ENCODE data around the gene ZNF318. TPM values are rescaled to one million over a fixed set of nuclear protein-coding genes. Genes with fewer than 3 reads are reported as not detected.

The ZNF318 gene
- total RNA-seq, 6 experiments from 2014 or later = 11.1 to 13.3 (median 11.8) TPM

DNA sequence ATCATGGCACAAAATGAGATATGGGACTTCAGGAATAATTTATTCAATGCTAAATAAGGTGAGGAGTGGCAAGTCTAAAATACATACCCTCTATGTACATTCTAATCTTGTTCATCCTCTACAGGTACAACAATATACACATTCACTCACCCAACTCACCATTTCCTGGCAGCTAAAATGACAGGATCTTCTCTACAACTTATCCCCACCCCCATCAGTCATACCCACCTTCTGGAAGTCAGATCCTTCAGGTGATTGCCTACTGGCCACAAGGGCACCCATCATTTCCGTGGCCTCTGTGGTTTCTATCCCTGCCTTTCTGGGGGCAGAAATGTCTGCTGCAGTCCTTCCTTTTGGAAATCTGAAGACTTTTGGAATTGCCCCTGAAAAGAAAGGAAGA lies 38.0 kb downstream of the ZNF318 start:
- H3K27ac Mint-ChIP-seq = no peak overlapping the region
- TF ChIP-seq, protein P1, sequence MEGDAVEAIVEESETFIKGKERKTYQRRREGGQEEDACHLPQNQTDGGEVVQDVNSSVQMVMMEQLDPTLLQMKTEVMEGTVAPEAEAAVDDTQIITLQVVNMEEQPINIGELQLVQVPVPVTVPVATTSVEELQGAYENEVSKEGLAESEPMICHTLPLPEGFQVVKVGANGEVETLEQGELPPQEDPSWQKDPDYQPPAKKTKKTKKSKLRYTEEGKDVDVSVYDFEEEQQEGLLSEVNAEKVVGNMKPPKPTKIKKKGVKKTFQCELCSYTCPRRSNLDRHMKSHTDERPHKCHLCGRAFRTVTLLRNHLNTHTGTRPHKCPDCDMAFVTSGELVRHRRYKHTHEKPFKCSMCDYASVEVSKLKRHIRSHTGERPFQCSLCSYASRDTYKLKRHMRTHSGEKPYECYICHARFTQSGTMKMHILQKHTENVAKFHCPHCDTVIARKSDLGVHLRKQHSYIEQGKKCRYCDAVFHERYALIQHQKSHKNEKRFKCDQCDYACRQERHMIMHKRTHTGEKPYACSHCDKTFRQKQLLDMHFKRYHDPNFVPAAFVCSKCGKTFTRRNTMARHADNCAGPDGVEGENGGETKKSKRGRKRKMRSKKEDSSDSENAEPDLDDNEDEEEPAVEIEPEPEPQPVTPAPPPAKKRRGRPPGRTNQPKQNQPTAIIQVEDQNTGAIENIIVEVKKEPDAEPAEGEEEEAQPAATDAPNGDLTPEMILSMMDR (IDR thresholded peaks at IDR 0.05) = no peak
- DNase-seq = no peak
- no peak overlapping the region for H3K4me3 Mint-ChIP-seq
- H3K27me3 Mint-ChIP-seq (ENCODE audit: insufficient read depth) = peaks cover 2% of the 10 kb centered on the region
- no peaks in the 10 kb centered on the region for H3K36me3 Mint-ChIP-seq (ENCODE audit: low read depth)
- no peaks in the 10 kb centered on the region for H3K9me3 Mint-ChIP-seq
- H3K4me1 Mint-ChIP-seq (ENCODE audit: low read depth) = no peaks in the 10 kb centered on the region

DNA sequence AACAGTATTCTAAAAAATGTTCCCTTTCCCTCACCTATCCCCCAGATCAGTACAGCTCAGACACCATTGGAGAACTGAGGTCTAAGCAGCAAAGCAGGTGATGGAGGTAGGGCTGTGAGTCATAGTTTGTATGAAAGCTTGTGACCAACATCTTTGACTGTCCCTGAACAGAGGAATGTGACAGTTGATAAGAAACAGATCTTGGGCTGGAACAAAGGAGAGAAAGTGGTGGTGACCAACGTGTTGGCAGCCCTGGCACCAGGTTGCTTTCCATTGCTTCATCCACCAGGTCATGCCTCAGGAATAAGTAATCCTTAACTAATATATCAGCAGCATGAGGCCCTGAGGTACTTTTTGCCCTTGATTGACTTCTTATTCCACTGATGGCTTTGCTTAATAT lies 40.9 kb downstream of the ZNF318 start:
- TF ChIP-seq, protein P1 (IDR thresholded peaks at IDR 0.05) = no peak
- Mint-ChIP-seq H3K27me3 (ENCODE audit: insufficient read depth) (peaks cover 5% of the 10 kb centered on the region), H3K4me1 (ENCODE audit: low read depth) (no peaks in the 10 kb centered on the region), H3K4me3 (no peak overlapping the region), H3K9me3 (no peaks in the 10 kb centered on the region), H3K27ac (no peak overlapping the region), H3K36me3 (ENCODE audit: low read depth) (no peaks in the 10 kb centered on the region)
- DNase-seq = no peak

DNA sequence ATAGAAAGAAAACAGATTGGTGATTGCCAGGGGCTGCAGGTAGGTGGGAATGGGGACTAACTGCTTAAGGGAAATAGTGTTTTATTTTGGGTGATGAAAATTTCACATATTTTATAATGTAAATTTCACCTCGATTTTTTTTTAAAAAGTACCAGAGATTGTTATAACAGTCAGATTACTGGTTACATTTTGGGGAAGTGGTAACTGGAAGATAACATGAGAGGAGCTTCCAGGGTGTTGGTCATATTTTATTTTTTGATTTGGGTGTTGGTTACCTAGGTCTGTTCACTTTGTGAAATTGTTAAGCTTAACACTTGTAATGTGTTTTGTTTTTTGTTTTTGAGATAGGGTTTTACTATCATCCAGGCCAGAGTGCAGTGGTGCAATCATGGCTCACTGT lies 43.6 kb downstream of the ZNF318 start:
- Mint-ChIP-seq H3K9me3 (no peaks in the 10 kb centered on the region), H3K4me3 (no peak overlapping the region), H3K27ac (no peak overlapping the region), H3K4me1 (ENCODE audit: low read depth) (no peaks in the 10 kb centered on the region), H3K36me3 (ENCODE audit: low read depth) (no peaks in the 10 kb centered on the region), H3K27me3 (ENCODE audit: insufficient read depth) (peaks cover 3% of the 10 kb centered on the region)
- TF ChIP-seq, protein P1 (IDR thresholded peaks at IDR 0.05) = no peak
- DNase-seq = no peak

DNA sequence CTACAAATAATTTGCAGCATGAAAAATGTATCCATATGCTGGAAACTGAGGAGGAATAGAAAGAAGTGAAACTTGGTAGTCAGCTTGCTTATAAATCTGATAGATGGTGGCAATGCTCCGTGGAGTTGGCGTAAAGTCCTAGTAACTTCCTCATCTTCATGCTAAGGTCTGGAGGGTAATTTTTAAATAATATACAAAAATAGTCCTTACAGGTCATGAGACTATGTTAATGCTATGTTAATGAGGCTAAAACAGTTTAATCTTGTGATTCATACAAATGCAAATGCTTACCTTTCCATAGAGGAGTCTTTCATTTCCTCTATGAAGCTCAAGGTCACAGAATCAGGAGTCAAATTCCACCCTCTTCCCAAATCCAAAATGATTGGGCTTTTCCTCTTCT lies 51.4 kb downstream of the ZNF318 start:
- TF ChIP-seq, protein P1 (IDR thresholded peaks at IDR 0.05) = no peak
- Mint-ChIP-seq H3K4me1 (ENCODE audit: low read depth) (no peaks in the 10 kb centered on the region), H3K4me3 (no peak overlapping the region), H3K9me3 (no peaks in the 10 kb centered on the region), H3K27ac (no peak overlapping the region), H3K27me3 (ENCODE audit: insufficient read depth) (peaks cover 17% of the 10 kb centered on the region), H3K36me3 (ENCODE audit: low read depth) (no peaks in the 10 kb centered on the region)
- no peak for DNase-seq

DNA sequence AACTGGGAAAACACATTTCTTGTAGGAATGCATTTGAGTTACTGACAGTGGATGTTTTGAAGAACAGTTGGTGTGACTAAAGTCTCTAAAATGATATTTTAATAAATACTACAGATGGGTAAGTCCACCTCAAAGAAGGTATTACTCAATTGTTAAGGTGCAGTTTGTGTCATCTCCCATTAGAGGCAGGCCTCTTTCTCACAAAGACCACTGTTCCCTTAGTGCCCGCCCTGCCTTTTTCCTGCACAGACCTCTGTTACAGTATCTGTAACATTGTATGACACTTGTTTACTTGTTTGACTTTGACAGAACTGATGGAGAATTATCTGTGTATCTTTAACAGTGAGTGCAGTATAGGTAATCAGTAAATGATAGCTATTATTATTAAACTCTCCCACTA lies 55.6 kb downstream of the ZNF318 start:
- H3K27ac Mint-ChIP-seq = no peak overlapping the region
- peaks cover 4% of the 10 kb centered on the region; the same call in 1 of the 2 replicates for H3K4me1 Mint-ChIP-seq (ENCODE audit: low read depth)
- no peak for DNase-seq
- no peaks in the 10 kb centered on the region for H3K9me3 Mint-ChIP-seq
- TF ChIP-seq, protein P1 (IDR thresholded peaks at IDR 0.05) = no peak
- H3K36me3 Mint-ChIP-seq (ENCODE audit: low read depth) = no peaks in the 10 kb centered on the region
- H3K4me3 Mint-ChIP-seq = no peak overlapping the region
- H3K27me3 Mint-ChIP-seq (ENCODE audit: insufficient read depth) = peaks cover 23% of the 10 kb centered on the region

DNA sequence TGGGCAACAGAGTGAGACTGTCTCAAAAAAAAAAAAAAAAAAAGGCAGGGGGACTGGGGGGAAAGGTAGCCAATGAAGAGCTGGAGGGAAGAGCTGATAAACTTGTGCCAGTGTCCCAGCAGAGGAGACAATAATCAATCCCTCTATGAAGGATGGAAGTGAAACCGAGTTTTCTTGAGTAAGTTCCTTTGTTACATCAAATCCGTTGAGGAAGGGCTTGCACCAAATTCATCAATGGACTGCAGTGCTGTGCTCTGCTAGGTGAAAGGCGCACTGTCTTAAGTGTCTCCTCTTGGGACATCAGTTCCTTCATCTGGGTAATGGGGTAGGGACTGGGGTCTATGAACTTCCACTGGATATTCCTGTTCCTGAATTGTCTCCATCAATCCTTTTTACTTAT lies 57.8 kb downstream of the ZNF318 start:
- H3K27me3 Mint-ChIP-seq (ENCODE audit: insufficient read depth) = peaks cover 33% of the 10 kb centered on the region
- peaks cover 7% of the 10 kb centered on the region; the same call in 1 of the 2 replicates for H3K4me1 Mint-ChIP-seq (ENCODE audit: low read depth)
- TF ChIP-seq, protein P1 (IDR thresholded peaks at IDR 0.05) = no peak
- no peak overlapping the region for H3K4me3 Mint-ChIP-seq
- no peaks in the 10 kb centered on the region for H3K9me3 Mint-ChIP-seq
- H3K27ac Mint-ChIP-seq = no peak overlapping the region
- H3K36me3 Mint-ChIP-seq (ENCODE audit: low read depth) = no peaks in the 10 kb centered on the region
- no peak for DNase-seq
